H1 (cell line): ENCODE data around the gene CFAP74. TPM values are rescaled to one million over a fixed set of nuclear protein-coding genes. Genes with fewer than 3 reads are reported as not detected.

Experiments
- CTCF ChIA-PET: fragments of 300-600 bp; sonication (Branson Sonifier 250); formaldehyde crosslinking; loops from one replicate; lab custom pipeline; 2021; ENCODE audit not compliant: partially characterized antibody; lab: Charles Lee
- POLR2A ChIA-PET: fragments of 300-600 bp; sonication (Branson Sonifier 250); formaldehyde crosslinking; loops from one replicate; lab custom pipeline; 2021; ENCODE audit warnings: inconsistent platforms; ENCODE audit not compliant: partially characterized antibody; lab: Charles Lee
- DNase-seq, 2 experiments: peaks; one replicate each; pipeline versions ENCODE4 v3.0.0 to v3.0.0-alpha.2; 2010 to 2022; ENCODE audit warnings: low spot score in 2 of 2, low read depth in 1 of 2, mixed read lengths in 1 of 2
- FAIRE-seq: peaks from 2 replicates; lab custom pipeline; 2011; peaks lifted over from hg19 to GRCh38; lab: Jason Lieb, UNC
- H2AFZ ChIP-seq: 2 replicates; pipeline ENCODE4 v1.8.1; 2012; ENCODE audit warnings: low read length, inconsistent platforms
- H2AK5ac ChIP-seq: 2 replicates; pipeline ENCODE4 v1.6.1; 2013; ENCODE audit warnings: low read depth, low read length
- H2BK120ac ChIP-seq: replicated peaks from 2 replicates; pipeline ENCODE3; 2013; ENCODE audit warnings: low read depth, low read length, inconsistent platforms
- H2BK12ac ChIP-seq: 2 replicates; pipeline ENCODE4 v1.6.1; 2013; ENCODE audit warnings: low read depth, low read length
- H2BK15ac ChIP-seq: 2 replicates; pipeline ENCODE4 v1.6.1; 2013; ENCODE audit warnings: low read length
- H2BK20ac ChIP-seq: 2 replicates; pipeline ENCODE4 v1.6.1; 2013; ENCODE audit warnings: low read length
- H2BK5ac ChIP-seq: 2 replicates; pipeline ENCODE4 v1.6.1; 2013; ENCODE audit warnings: low read depth, low read length
- H3K14ac ChIP-seq: 2 replicates; pipeline ENCODE4 v1.6.1; 2013; ENCODE audit warnings: inconsistent platforms; ENCODE audit not compliant: insufficient read length
- H3K18ac ChIP-seq: 2 replicates; pipeline ENCODE4 v1.6.1; 2013; ENCODE audit warnings: low read length; ENCODE audit errors: extremely low read depth
- H3K23ac ChIP-seq: 2 replicates; pipeline ENCODE4 v1.6.1; 2013; ENCODE audit warnings: inconsistent platforms; ENCODE audit not compliant: insufficient read length
- H3K23me2 ChIP-seq: 2 replicates; pipeline ENCODE4 v1.6.1; 2013; ENCODE audit warnings: low read depth, low read length
- H3K27ac ChIP-seq: 2 replicates; pipeline ENCODE4 v1.6.1; 2011; ENCODE audit warnings: low read depth, low read length, inconsistent platforms
- H3K27me3 ChIP-seq, 4 experiments: replicated peaks in 1 of 4; 1 replicate in 1 of 4; 2 replicates in 3 of 4; pipeline versions ENCODE4 v1.6.1 to v1.8.1; 2011 to 2013; ENCODE audit warnings: low read length in 3 of 4, mild to moderate bottlenecking in 3 of 4, inconsistent platforms in 2 of 4, mixed read lengths in 2 of 4, moderate library complexity in 1 of 4; ENCODE audit not compliant: control insufficient read depth in 3 of 4, insufficient read depth in 3 of 4; ENCODE audit errors: extremely low read depth in 1 of 4
- H3K36me3 ChIP-seq, 4 experiments: 2 replicates each; pipeline versions ENCODE4 v1.6.1 to v1.8.1; 2011 to 2013; ENCODE audit warnings: mild to moderate bottlenecking in 4 of 4, low read length in 3 of 4, moderate library complexity in 2 of 4, control low read depth in 1 of 4, inconsistent platforms in 1 of 4; ENCODE audit not compliant: insufficient read depth in 4 of 4, control insufficient read depth in 2 of 4
- H3K4ac ChIP-seq: replicated peaks from 2 replicates; pipeline ENCODE3; 2013; ENCODE audit warnings: low read length, low read depth, mixed read lengths, inconsistent platforms; ENCODE audit not compliant: insufficient read length
- H3K4me1 ChIP-seq, 4 experiments: replicated peaks in 1 of 4; 1 replicate in 1 of 4; 2 replicates in 3 of 4; pipeline versions ENCODE4 v1.6.1 to v1.8.1; 2011 to 2013; ENCODE audit warnings: low read length in 3 of 4, inconsistent platforms in 2 of 4, mixed read lengths in 1 of 4; ENCODE audit not compliant: insufficient read depth in 4 of 4, control insufficient read depth in 3 of 4
- H3K4me2 ChIP-seq, 2 experiments: 2 replicates each; pipeline versions ENCODE4 v1.6.1 to v1.8.1; 2011 to 2013; ENCODE audit warnings: low read depth in 2 of 2, low read length in 2 of 2, control low read depth in 1 of 2, inconsistent platforms in 1 of 2, mild to moderate bottlenecking in 1 of 2; ENCODE audit not compliant: insufficient read depth in 1 of 2
- H3K4me3 ChIP-seq, 4 experiments: fragments of 200-600, 300-600 bp in 1 of 4; sonication (generic), shearing (Covaris generic), sonication (Bioruptor Twin) in 1 of 4; 2 replicates each; pipeline versions ENCODE4 v1.5.1 to v1.8.1; 2011 to 2016; ENCODE audit warnings: low read length in 4 of 4, low read depth in 3 of 4, control low read depth in 2 of 4, inconsistent platforms in 2 of 4, mild to moderate bottlenecking in 2 of 4, mixed read lengths in 1 of 4, moderate library complexity in 1 of 4; ENCODE audit not compliant: insufficient read depth in 2 of 4; ENCODE audit errors: extremely low read depth in 1 of 4
- H3K56ac ChIP-seq: replicated peaks from 2 replicates; pipeline ENCODE3; 2013; ENCODE audit warnings: low read depth, mild to moderate bottlenecking, mixed read lengths, low read length, inconsistent platforms; ENCODE audit not compliant: insufficient read length
- H3K79me1 ChIP-seq: 2 replicates; pipeline ENCODE4 v1.6.1; 2013; ENCODE audit warnings: low read depth, low read length, control low read depth
- H3K79me2 ChIP-seq, 2 experiments: 2 replicates each; pipeline versions ENCODE4 v1.6.1 to v1.8.1; 2012 to 2013; ENCODE audit warnings: low read length in 2 of 2, mild to moderate bottlenecking in 2 of 2, inconsistent platforms in 1 of 2; ENCODE audit not compliant: insufficient read depth in 2 of 2, control insufficient read depth in 1 of 2
- H3K9ac ChIP-seq, 4 experiments: replicated peaks in 1 of 4; 1 replicate in 1 of 4; 2 replicates in 3 of 4; pipeline versions ENCODE4 v1.6.1 to v1.8.1; 2011 to 2013; ENCODE audit warnings: low read depth in 3 of 4, low read length in 3 of 4, control low read depth in 2 of 4, mild to moderate bottlenecking in 2 of 4, moderate library complexity in 2 of 4, inconsistent platforms in 1 of 4; ENCODE audit errors: extremely low read depth in 1 of 4
- H3K9me3 ChIP-seq, 2 experiments: 2 replicates each; pipeline versions ENCODE4 v1.6.1 to v1.8.1; 2012 to 2013; ENCODE audit warnings: mild to moderate bottlenecking in 2 of 2, moderate library complexity in 2 of 2, control low read depth in 1 of 2, inconsistent platforms in 1 of 2, low read depth in 1 of 2, low read length in 1 of 2, mixed read lengths in 1 of 2; ENCODE audit not compliant: insufficient read depth in 2 of 2
- H4K20me1 ChIP-seq, 2 experiments: replicated peaks in 1 of 2; 2 replicates each; pipeline versions ENCODE3 to v1.8.1; 2011 to 2013; ENCODE audit warnings: inconsistent platforms in 2 of 2, low read length in 2 of 2, mild to moderate bottlenecking in 1 of 2; ENCODE audit not compliant: insufficient read depth in 2 of 2, control insufficient read depth in 1 of 2
- H4K5ac ChIP-seq: 2 replicates; pipeline ENCODE4 v1.6.1; 2013; ENCODE audit warnings: low read length, low read depth, mixed read lengths, inconsistent platforms; ENCODE audit not compliant: insufficient read length
- H4K8ac ChIP-seq: 2 replicates; pipeline ENCODE4 v1.8.0; 2013; ENCODE audit warnings: mild to moderate bottlenecking, moderate library complexity, low read length, inconsistent platforms; ENCODE audit not compliant: insufficient read depth; ENCODE audit errors: extremely low read depth
- H4K91ac ChIP-seq: replicated peaks from 2 replicates; pipeline ENCODE3; 2013; ENCODE audit warnings: low read length, mixed read lengths, inconsistent platforms; ENCODE audit not compliant: insufficient read length
- BACH1 ChIP-seq: IDR thresholded peaks from 2 replicates; pipeline ENCODE4 v1.6.1; 2012; ENCODE audit warnings: low read length, improper control_type of control experiment
- WGBS, 2 experiments: shearing (Covaris generic) in 1 of 2; methylation state at CpG; one replicate each; pipeline versions ENCODE4 v1.1.6 to v1.1.7; 2013 to 2015; ENCODE audit warnings: low lambda C conversion rate in 2 of 2, mixed read lengths in 2 of 2, inconsistent platforms in 1 of 2, low coverage in 1 of 2, missing lambda C conversion rate in 1 of 2; ENCODE audit not compliant: insufficient replicate concordance in 2 of 2, insufficient coverage in 1 of 2, insufficient read length in 1 of 2; ENCODE audit errors: extremely low coverage in 1 of 2, missing lambda C conversion rate in 1 of 2; 5-methylcytosine and 5-hydroxymethylcytosine counted together
- polyA plus RNA-seq, 7 experiments: library from polyadenylated mRNA; depleted of rRNA in 3 of 7; stranded (reverse) in 5 of 7; unstranded in 2 of 7; fragments of >200 nt in 5 of 7; fragments of 200-250 nt in 2 of 7; gene quantifications; 1 replicate in 5 of 7; 2 replicates in 1 of 7; 4 replicates in 1 of 7; pipeline versions ENCODE4 v1.2.1 to v1.2.3, GENCODE V29; 2011 to 2013; ENCODE audit warnings: missing spikeins in 2 of 7, mixed read lengths in 2 of 7
- total RNA-seq: library from RNA; stranded (reverse); fragmentation: NEBNext Ultra II Directional; extraction: Animal tissue kit (Norgen Biotek cat#: 25700); gene quantifications from 2 replicates; pipeline ENCODE4 v1.2.1, GENCODE V29; 2021

CFAP74 gene
- total and polyA plus RNA-seq, 2 of the 8 experiments (the other 6 are each of a cell fraction or from before 2014, with no cell fraction given): 0.09 to 0.20 TPM

DNA sequence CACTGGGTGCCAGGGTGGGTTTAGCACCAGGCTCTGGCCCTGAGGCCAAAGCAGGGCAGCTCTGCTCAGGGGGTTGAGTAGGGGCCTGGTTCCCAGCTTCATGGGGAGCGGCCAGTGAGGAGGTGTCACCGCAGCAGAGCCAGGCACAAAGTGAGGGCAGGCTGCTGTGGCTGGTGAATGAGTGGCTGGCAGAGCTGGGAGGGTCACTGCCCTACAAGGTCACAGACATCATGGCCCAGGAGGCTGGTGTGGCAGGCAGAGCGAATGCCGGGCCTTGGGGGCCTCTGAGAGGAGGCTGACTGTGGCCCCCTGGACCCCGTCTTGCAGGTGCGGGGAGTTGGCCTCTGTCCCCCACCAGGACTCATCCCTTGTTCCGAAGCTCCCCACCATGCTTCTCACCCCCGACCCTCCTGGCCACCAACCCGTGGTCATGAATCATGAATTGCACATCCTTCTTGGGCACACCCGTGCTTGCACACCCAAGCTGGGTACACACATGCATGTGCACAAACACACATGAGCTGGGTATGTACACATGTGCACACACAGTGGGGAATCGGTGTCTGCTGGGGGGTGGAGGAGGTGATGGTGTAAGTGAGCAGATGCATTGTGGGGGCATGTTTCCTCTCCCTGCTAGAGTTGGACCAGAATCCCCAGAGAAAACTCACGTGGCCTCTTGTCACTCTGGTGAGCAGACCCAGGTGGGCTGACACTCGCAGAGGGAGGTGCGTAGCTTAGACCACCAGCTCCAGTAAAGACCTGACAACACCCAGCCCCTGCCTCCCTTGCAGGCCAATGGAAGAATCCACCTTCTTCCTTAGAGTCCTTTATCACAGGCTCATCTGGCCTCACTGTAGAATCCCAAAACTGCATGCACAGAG, 107.9 kb downstream of the CFAP74 start:
- H2BK120ac ChIP-seq: no peak overlapping the region
- no peak overlapping the region for H3K23ac ChIP-seq
- no peak overlapping the region for H2BK15ac ChIP-seq
- no peak overlapping the region for H3K27ac ChIP-seq
- no peaks in the 10 kb centered on the region for H3K9me3 ChIP-seq
- no peak overlapping the region for H3K14ac ChIP-seq
- H2BK5ac ChIP-seq: no peak overlapping the region; the same call in 1 of the 2 replicates
- peak overlapping the region; percentile 64; the same call in 1 of the 2 replicates for H4K8ac ChIP-seq
- CTCF ChIA-PET: interaction anchor here (1.3 to 7.0 kb wide), 7 partner anchors 11 to 116 kb away, joined by 3 to 64 read pairs (median 5); no protein-coding TSS in a partner anchor
- POLR2A ChIA-PET: interaction anchor here (1.0 to 1.7 kb wide), 7 partner anchors 10 to 91 kb away, joined by 3 to 6 read pairs (median 4); no protein-coding TSS in a partner anchor
- no peak overlapping the region for H4K5ac ChIP-seq
- no peak overlapping the region for H3K4me3 ChIP-seq
- peak overlapping the region; percentile 4; the same call in 1 of the 2 replicates for H3K18ac ChIP-seq
- H3K56ac ChIP-seq: no peak overlapping the region
- H3K4ac ChIP-seq: no peak overlapping the region
- no peak overlapping the region for H2AFZ ChIP-seq
- 89% methylated on average over 14 of the region's 14 CpGs; no CpG with 5 or more reads in 1 of the 2 experiments for WGBS, 2 experiments
- peaks cover 0 to 9% of the 10 kb centered on the region in 2 experiments for H4K20me1 ChIP-seq
- no peaks in the 10 kb centered on the region; a peak in 3 of 7 replicates for H3K27me3 ChIP-seq
- no peak for FAIRE-seq
- H3K79me1 ChIP-seq: no peaks in the 10 kb centered on the region; the same call in 1 of the 2 replicates
- DNase-seq: no peak
- no peak overlapping the region for H3K9ac ChIP-seq
- peak overlapping the region; percentile 11; the same call in 1 of the 2 replicates for H2BK12ac ChIP-seq
- H3K23me2 ChIP-seq: peaks cover 5% of the 10 kb centered on the region; the same call in 1 of the 2 replicates
- no peaks in the 10 kb centered on the region for H3K36me3 ChIP-seq
- peak overlapping the region; percentile 3; the same call in 1 of the 2 replicates for H2AK5ac ChIP-seq
- no peak overlapping the region for H2BK20ac ChIP-seq
- no peaks in the 10 kb centered on the region for H3K79me2 ChIP-seq
- no peak overlapping the region; a peak in 1 of 4 replicates for H3K4me2 ChIP-seq
- H4K91ac ChIP-seq: no peak overlapping the region
- H3K4me1 ChIP-seq: peaks cover 0 to 29% (median 14%) of the 10 kb centered on the region in 4 experiments; a peak in 6 of 7 replicates
- no peak for TF ChIP-seq BACH1
